GM19452 (cell line): ENCODE results near the gene TRPV3.
A peak's percentile ranks its signal among the peaks of the same experiment; 100 is the strongest.
"Not testable (repeated sequence)": the region's sequence is repeated elsewhere in the genome, so short reads cannot be mapped to it uniquely, and the experiment has no call there.

ENCODE experiments used
- ATAC-seq: cut with Tn5 transposase; IDR thresholded peaks from one replicate; pipeline ENCODE4 v1.9.1; 2021; ENCODE audit not compliant: unreplicated experiment

Gene TRPV3

GRCh38 chr17:3574231-3574630 is 16.6 kb upstream of the TRPV3 start:
- ATAC-seq = no peak

GRCh38 chr17:3573246-3574100 is 15.9 kb upstream of the TRPV3 start:
- ATAC-seq = no peak

GRCh38 chr17:3572231-3572630 is 14.6 kb upstream of the TRPV3 start:
- ATAC-seq = no peak

GRCh38 chr17:3571043-3571900 is 13.7 kb upstream of the TRPV3 start:
- no peak for ATAC-seq

- ATAC-seq = no peak
Measured at GRCh38 chr17:3569534-3570137, 12.0 kb upstream of the TRPV3 start.

- ATAC-seq = no peak
Measured at GRCh38 chr17:3566551-3566950, 8.9 kb upstream of the TRPV3 start.

GRCh38 chr17:3565143-3565542 is 7.5 kb upstream of the TRPV3 start:
- ATAC-seq = no peak

GRCh38 chr17:3564241-3564640 is 6.6 kb upstream of the TRPV3 start:
- ATAC-seq = not testable (repeated sequence)

- ATAC-seq = no peak
Measured at GRCh38 chr17:3559270-3559645, 1.6 kb upstream of the TRPV3 start.

GRCh38 chr17:3558603-3559269 is 1.1 kb upstream of the TRPV3 start:
- ATAC-seq = peak; percentile 56

- ATAC-seq = no peak
Measured at GRCh38 chr17:3556916-3557767, 470 bp downstream of the TRPV3 start.

GRCh38 chr17:3556239-3556915 is 1.2 kb downstream of the TRPV3 start:
- ATAC-seq = no peak

GRCh38 chr17:3555189-3555796 is 2.3 kb downstream of the TRPV3 start:
- ATAC-seq = no peak

GRCh38 chr17:3554440-3554839 is 3.2 kb downstream of the TRPV3 start:
- no peak for ATAC-seq

- ATAC-seq = no peak
Measured at GRCh38 chr17:3553419-3554401, 3.9 kb downstream of the TRPV3 start.

- ATAC-seq = no peak
Measured at GRCh38 chr17:3552916-3553315, 4.7 kb downstream of the TRPV3 start.

- ATAC-seq = no peak
Measured at GRCh38 chr17:3551189-3551588, 6.4 kb downstream of the TRPV3 start.

- ATAC-seq = no peak
Measured at GRCh38 chr17:3549610-3550162, 7.9 kb downstream of the TRPV3 start.
